ENCODE data around the gene NUP98. TPM values are rescaled to one million over a fixed set of nuclear protein-coding genes. Genes with fewer than 3 reads are reported as not detected.

NUP98 gene
- total and polyA plus RNA-seq, 2 donors (not counting 3 experiments of a cell fraction or from before 2014, with no cell fraction given): 92.7 to 169 TPM

GRCh38 chr11:3635641-3636375 lies 161.5 kb downstream of the NUP98 start:
- no peaks in the 10 kb centered on the region for H3K9me3 ChIP-seq (replicated peaks; ENCODE audit: control insufficient read depth, insufficient read depth, low read length)
- H3K36me3 ChIP-seq (ENCODE audit: control insufficient read depth in 2 of 2, extremely low read depth in 1 of 2, insufficient read depth in 2 of 2, low read length in 2 of 2): no peaks in the 10 kb centered on the region
- dilution Hi-C loops (cut with MboI; ENCODE audit: extremely low pct_ligation_motif_present, low sequenced_read_pairs) (no loop called here), intact Hi-C loops (cut with micrococcal nuclease) (no loop called here)
- no peak overlapping the region for H3K4me3 ChIP-seq (replicated peaks in 1 of 3; ENCODE audit: insufficient read depth in 1 of 3, low read depth in 1 of 3, low read length in 3 of 3)
- H4K20me1 ChIP-seq (replicated peaks; ENCODE audit: control insufficient read depth, extremely low read depth, insufficient read depth, low read length): no peaks in the 10 kb centered on the region
- no peaks in the 10 kb centered on the region for H3K27me3 ChIP-seq (ENCODE audit: control insufficient read depth in 2 of 2, insufficient read depth in 2 of 2, low read length in 2 of 2)
- H3K9ac ChIP-seq (replicated peaks; ENCODE audit: extremely low read depth, insufficient read depth, low read length): no peak overlapping the region
- no peaks in the 10 kb centered on the region for H3K79me2 ChIP-seq (ENCODE audit: control insufficient read depth, insufficient read depth, low read length)
- CTCF ChIA-PET: no interaction called here
- H3K9me1 ChIP-seq (replicated peaks; ENCODE audit: control insufficient read depth, extremely low read depth, insufficient read depth, low read length): no peaks in the 10 kb centered on the region
- no peak overlapping the region for H3K27ac ChIP-seq (ENCODE audit: insufficient read depth, low read depth, low read length)
- no peak overlapping the region for H3K4me2 ChIP-seq (ENCODE audit: insufficient read depth, low read length)
- TF ChIP-seq FOS (IDR thresholded peaks at IDR 0.05; ENCODE audit: borderline replicate concordance, insufficient read depth, low read length): no peak
- TF ChIP-seq CTCF (IDR thresholded peaks at IDR 0.05; ENCODE audit: extremely low read depth in 1 of 2, insufficient read depth in 1 of 2, low read depth in 1 of 2, low read length in 2 of 2): no peak
- no peak for TF ChIP-seq MYC (IDR thresholded peaks at IDR 0.05; ENCODE audit: low read depth, low read length)
- no peak for TF ChIP-seq EZH2 (IDR thresholded peaks at IDR 0.05; ENCODE audit: borderline replicate concordance, low read depth, low read length, severe bottlenecking)
- no peak for TF ChIP-seq JUN (IDR thresholded peaks at IDR 0.05; ENCODE audit: borderline replicate concordance, insufficient read depth, insufficient read length, low read depth)
- no peaks in the 10 kb centered on the region for H3K4me1 ChIP-seq (ENCODE audit: control insufficient read depth, extremely low read depth, insufficient read depth, low read length)
- FAIRE-seq (no peak), DNase-seq (ENCODE audit: low read depth, low spot score) (no peak)
- POLR2A ChIA-PET: no interaction called here
- no TSS peak for BruUV-seq (replicated peaks)
- no peak overlapping the region for H2AFZ ChIP-seq (ENCODE audit: low read depth, low read length)

Data from endothelial cell of umbilical vein (primary cell).